Measurements from ENCODE around the gene KRTCAP3.
A peak's percentile ranks its signal among the peaks of the same experiment; 100 is the strongest.

The KRTCAP3 gene

DNA sequence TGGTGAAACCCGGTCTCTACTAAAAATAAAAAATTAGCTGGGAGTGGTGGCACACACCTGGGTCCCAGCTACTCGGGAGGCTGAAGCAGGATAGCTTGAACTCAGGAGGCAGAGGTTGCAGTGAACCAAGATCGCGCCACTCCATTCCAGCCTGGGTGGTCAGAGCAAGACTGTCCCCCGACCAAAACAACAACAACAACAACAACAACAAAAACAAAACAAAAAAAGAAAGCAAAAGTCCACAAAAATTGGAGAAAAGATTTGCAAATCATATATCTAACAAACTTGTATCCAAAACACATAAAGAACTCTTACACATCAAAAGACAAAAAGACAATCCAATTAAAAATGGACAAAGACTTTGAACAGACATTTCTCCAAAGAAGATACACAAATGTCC lies 43.2 kb upstream of the KRTCAP3 start (continued):
- TF ChIP-seq SNAI2 (CRISPR knock-in tag; IDR thresholded peaks at IDR 0.05) (no peak), GLIS3 (CRISPR knock-in tag; IDR thresholded peaks at IDR 0.05) (no peak), OSR1 (CRISPR knock-in tag; IDR thresholded peaks at IDR 0.05) (no peak)

DNA sequence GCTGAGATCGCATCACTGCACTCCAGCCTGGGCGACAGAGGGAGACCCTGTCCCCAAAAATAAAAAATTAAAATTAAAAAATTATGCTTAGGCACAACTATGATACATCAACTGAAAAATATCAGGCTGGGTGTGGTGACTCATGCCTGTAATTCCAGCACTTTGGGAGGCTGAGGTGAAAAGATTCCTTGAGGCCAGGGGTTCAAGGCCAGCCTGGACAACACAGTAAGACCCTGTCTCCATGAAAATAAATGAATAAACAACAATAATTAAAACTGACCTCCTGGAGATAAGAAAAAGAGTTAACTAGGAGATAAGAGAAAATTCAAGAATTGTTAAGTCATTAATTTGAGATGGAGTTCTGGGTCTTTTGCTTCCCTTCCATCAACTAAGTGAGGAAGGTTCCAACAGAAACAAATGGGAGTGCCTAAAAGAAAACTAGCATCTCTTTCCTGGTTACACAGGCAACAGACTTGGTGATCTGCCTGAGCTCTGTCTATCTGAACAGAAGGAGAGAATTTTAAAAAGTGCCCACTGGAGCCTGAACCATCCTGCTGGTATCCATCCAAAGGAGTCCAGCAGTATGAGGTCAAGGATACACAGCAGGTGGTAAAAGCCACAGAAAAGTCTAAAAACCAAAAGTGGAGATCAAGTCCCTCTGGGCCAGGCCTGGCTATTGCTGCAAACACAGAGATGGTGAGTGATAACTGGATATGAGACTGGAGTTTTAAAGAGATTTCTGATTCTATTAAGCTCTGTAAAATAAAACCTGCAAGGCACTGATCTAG lies 41.6 kb upstream of the KRTCAP3 start:
- TF ChIP-seq ZNF70 (CRISPR knock-in tag; IDR thresholded peaks at IDR 0.05) (no peak), TOX (CRISPR knock-in tag; IDR thresholded peaks at IDR 0.05; ENCODE audit: borderline replicate concordance) (no peak), TCF4 (CRISPR knock-in tag; IDR thresholded peaks at IDR 0.05; ENCODE audit: borderline replicate concordance) (no peak), POU6F1 (CRISPR knock-in tag; IDR thresholded peaks at IDR 0.05; ENCODE audit: borderline replicate concordance, low read depth) (no peak), CSDC2 (CRISPR knock-in tag; IDR thresholded peaks at IDR 0.05) (no peak), ESRRG (CRISPR knock-in tag; IDR thresholded peaks at IDR 0.05) (no peak), OSR1 (CRISPR knock-in tag; IDR thresholded peaks at IDR 0.05) (no peak), RARB (CRISPR knock-in tag; IDR thresholded peaks at IDR 0.05) (no peak), ZFP3 (CRISPR knock-in tag; IDR thresholded peaks at IDR 0.05) (no peak), ZNF8 (CRISPR knock-in tag; IDR thresholded peaks at IDR 0.05) (no peak)
- no peak for ATAC-seq

- TF ChIP-seq, protein P1, sequence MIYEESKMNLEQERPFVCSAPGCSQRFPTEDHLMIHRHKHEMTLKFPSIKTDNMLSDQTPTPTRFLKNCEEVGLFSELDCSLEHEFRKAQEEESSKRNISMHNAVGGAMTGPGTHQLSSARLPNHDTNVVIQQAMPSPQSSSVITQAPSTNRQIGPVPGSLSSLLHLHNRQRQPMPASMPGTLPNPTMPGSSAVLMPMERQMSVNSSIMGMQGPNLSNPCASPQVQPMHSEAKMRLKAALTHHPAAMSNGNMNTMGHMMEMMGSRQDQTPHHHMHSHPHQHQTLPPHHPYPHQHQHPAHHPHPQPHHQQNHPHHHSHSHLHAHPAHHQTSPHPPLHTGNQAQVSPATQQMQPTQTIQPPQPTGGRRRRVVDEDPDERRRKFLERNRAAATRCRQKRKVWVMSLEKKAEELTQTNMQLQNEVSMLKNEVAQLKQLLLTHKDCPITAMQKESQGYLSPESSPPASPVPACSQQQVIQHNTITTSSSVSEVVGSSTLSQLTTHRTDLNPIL (CRISPR knock-in tag; IDR thresholded peaks at IDR 0.05; ENCODE audit: low read depth), result no peak
- TF ChIP-seq ZC3H10 (CRISPR knock-in tag; IDR thresholded peaks at IDR 0.05) (no peak), SNAI2 (CRISPR knock-in tag; IDR thresholded peaks at IDR 0.05) (no peak), TCF4 (CRISPR knock-in tag; IDR thresholded peaks at IDR 0.05; ENCODE audit: borderline replicate concordance) (no peak), ESRRG (CRISPR knock-in tag; IDR thresholded peaks at IDR 0.05) (no peak), ZNF8 (CRISPR knock-in tag; IDR thresholded peaks at IDR 0.05) (no peak), PPARA (CRISPR knock-in tag; IDR thresholded peaks at IDR 0.05; ENCODE audit: borderline replicate concordance) (no peak), GLIS3 (CRISPR knock-in tag; IDR thresholded peaks at IDR 0.05) (no peak)
- ATAC-seq, result peak; percentile 15; the same call in 2 of the 3 replicates
Observed at GRCh38 chr2:27407798-27408491, 34.2 kb upstream of the KRTCAP3 start.

DNA sequence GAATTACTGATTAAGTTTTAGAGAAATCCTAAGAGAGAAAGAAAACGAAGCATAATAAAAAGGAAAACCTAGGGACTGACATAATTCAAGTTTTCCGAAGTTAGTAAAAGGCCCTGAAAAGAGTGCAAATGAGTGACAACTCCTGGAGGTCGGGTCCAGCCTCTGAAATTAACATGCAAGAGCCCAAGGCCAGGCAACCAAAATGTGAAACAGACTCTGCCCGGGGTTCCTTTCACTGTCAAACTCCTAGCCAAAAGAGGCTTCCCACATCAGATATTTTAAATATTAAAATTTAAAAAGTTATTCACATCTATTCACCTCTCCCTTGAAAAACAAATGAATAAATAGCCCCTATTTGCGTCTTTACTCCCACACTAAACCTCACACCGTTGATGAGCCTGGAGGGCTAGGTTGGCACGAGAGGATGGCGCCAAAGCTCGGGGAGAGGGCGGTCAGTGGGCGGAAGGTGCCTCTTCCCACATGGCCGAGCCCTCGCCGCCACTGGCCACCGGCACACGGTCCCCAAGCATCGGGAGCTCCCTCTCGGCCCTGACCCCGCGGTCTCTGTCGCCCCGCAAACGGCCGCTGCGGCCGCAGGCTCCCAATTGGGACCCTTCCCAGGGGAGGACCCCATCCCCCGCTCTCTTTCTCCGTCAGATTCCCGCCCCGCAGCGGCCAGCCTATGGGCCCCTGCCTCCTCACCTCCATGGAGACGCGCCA lies 33.4 kb upstream of the KRTCAP3 start:
- peak; percentile 70 for ATAC-seq
- TF ChIP-seq ZNF8 (CRISPR knock-in tag; IDR thresholded peaks at IDR 0.05), result no peak
- TF ChIP-seq, protein P2, sequence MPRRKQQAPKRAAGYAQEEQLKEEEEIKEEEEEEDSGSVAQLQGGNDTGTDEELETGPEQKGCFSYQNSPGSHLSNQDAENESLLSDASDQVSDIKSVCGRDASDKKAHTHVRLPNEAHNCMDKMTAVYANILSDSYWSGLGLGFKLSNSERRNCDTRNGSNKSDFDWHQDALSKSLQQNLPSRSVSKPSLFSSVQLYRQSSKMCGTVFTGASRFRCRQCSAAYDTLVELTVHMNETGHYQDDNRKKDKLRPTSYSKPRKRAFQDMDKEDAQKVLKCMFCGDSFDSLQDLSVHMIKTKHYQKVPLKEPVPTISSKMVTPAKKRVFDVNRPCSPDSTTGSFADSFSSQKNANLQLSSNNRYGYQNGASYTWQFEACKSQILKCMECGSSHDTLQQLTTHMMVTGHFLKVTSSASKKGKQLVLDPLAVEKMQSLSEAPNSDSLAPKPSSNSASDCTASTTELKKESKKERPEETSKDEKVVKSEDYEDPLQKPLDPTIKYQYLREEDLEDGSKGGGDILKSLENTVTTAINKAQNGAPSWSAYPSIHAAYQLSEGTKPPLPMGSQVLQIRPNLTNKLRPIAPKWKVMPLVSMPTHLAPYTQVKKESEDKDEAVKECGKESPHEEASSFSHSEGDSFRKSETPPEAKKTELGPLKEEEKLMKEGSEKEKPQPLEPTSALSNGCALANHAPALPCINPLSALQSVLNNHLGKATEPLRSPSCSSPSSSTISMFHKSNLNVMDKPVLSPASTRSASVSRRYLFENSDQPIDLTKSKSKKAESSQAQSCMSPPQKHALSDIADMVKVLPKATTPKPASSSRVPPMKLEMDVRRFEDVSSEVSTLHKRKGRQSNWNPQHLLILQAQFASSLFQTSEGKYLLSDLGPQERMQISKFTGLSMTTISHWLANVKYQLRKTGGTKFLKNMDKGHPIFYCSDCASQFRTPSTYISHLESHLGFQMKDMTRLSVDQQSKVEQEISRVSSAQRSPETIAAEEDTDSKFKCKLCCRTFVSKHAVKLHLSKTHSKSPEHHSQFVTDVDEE (CRISPR knock-in tag; IDR thresholded peaks at IDR 0.05), result no peak
- TF ChIP-seq SNAI2 (CRISPR knock-in tag; IDR thresholded peaks at IDR 0.05), result no peak
- no peak for TF ChIP-seq ZFP3 (CRISPR knock-in tag; IDR thresholded peaks at IDR 0.05)
- no peak for TF ChIP-seq BACH2 (CRISPR knock-in tag; IDR thresholded peaks at IDR 0.05; ENCODE audit: borderline replicate concordance)
- TF ChIP-seq PPARA (CRISPR knock-in tag; IDR thresholded peaks at IDR 0.05; ENCODE audit: borderline replicate concordance), result no peak
- TF ChIP-seq, protein P1 (CRISPR knock-in tag; IDR thresholded peaks at IDR 0.05; ENCODE audit: low read depth), result no peak
- no peak for TF ChIP-seq RARB (CRISPR knock-in tag; IDR thresholded peaks at IDR 0.05)
- TF ChIP-seq OSR1 (CRISPR knock-in tag; IDR thresholded peaks at IDR 0.05), result no peak

Data from SK-N-SH treated with all-trans-retinoic acid at 6 μM for 48 hours (cell line).